Neural crest cell (in vitro differentiated cells): ENCODE results near the gene NFS1. TPM values are rescaled to one million over a fixed set of nuclear protein-coding genes. Genes with fewer than 3 reads are reported as not detected.

ENCODE experiments used
- DNase-seq: peaks from one replicate; pipeline ENCODE4 v3.0.0; 2021; ENCODE audit warnings: low read depth, mixed read lengths, low spot score
- H3K27ac Mint-ChIP-seq: one replicate; pipeline ENCODE4 v1.8.0; 2021; ENCODE audit warnings: mild to moderate bottlenecking, mixed read lengths; ENCODE audit not compliant: unreplicated experiment
- H3K27me3 Mint-ChIP-seq: 2 replicates; pipeline ENCODE4 v1.8.0; 2021; ENCODE audit warnings: low read depth, mild to moderate bottlenecking, mixed read lengths
- H3K36me3 Mint-ChIP-seq: 2 replicates; pipeline ENCODE4 v1.8.0; 2021; ENCODE audit warnings: low read depth, mild to moderate bottlenecking, mixed read lengths
- H3K4me1 Mint-ChIP-seq: 2 replicates; pipeline ENCODE4 v1.8.0; 2021; ENCODE audit warnings: mixed read lengths
- H3K4me3 Mint-ChIP-seq: one replicate; pipeline ENCODE4 v1.8.0; 2021; ENCODE audit warnings: mild to moderate bottlenecking, mixed read lengths
- H3K9me3 Mint-ChIP-seq: 2 replicates; pipeline ENCODE4 v1.8.0; 2021; ENCODE audit warnings: mixed read lengths
- CTCF ChIP-seq: fragments of 200-600 bp; sonication (generic); conservative IDR thresholded peaks from 2 replicates; pipeline ENCODE4 v1.5.0; 2021; ENCODE audit warnings: antibody characterized with exemption, mild to moderate bottlenecking
- total RNA-seq: library from RNA; stranded (reverse); gene quantifications from 2 replicates; pipeline ENCODE4 v1.2.1, GENCODE V29; 2021

NFS1 gene
- total RNA-seq, 1 donor from 2014 or later, result 21.3 TPM

- Mint-ChIP-seq H3K27ac (no peak overlapping the region), H3K4me1 (peaks cover 14% of the 10 kb centered on the region), H3K36me3 (peaks cover 23% of the 10 kb centered on the region), H3K27me3 (peaks cover 3% of the 10 kb centered on the region), H3K4me3 (no peak overlapping the region), H3K9me3 (no peaks in the 10 kb centered on the region)
- DNase-seq, result no peak
- no peak for TF ChIP-seq CTCF
Measured at GRCh38 chr20:35730583-35731468, 31.7 kb upstream of the NFS1 start.

- H3K9me3 Mint-ChIP-seq, result no peaks in the 10 kb centered on the region
- TF ChIP-seq CTCF, result no peak
- H3K4me3 Mint-ChIP-seq, result no peak overlapping the region
- H3K27ac Mint-ChIP-seq, result no peak overlapping the region
- peaks cover 3% of the 10 kb centered on the region for H3K27me3 Mint-ChIP-seq
- peaks cover 10% of the 10 kb centered on the region for H3K4me1 Mint-ChIP-seq
- H3K36me3 Mint-ChIP-seq, result peaks cover 23% of the 10 kb centered on the region
- DNase-seq, result no peak
Measured at GRCh38 chr20:35729836-35730582, 30.9 kb upstream of the NFS1 start.

- TF ChIP-seq CTCF, result no peak
- H3K27ac Mint-ChIP-seq, result no peak overlapping the region
- peaks cover under 1% of the 10 kb centered on the region for H3K27me3 Mint-ChIP-seq
- DNase-seq, result no peak
- peaks cover 7% of the 10 kb centered on the region for H3K4me1 Mint-ChIP-seq
- peaks cover 24% of the 10 kb centered on the region for H3K36me3 Mint-ChIP-seq
- no peaks in the 10 kb centered on the region for H3K9me3 Mint-ChIP-seq
- H3K4me3 Mint-ChIP-seq, result no peak overlapping the region
Measured at GRCh38 chr20:35729283-35729807, 30.2 kb upstream of the NFS1 start.

- H3K27ac Mint-ChIP-seq, result no peak overlapping the region
- no peaks in the 10 kb centered on the region for H3K27me3 Mint-ChIP-seq
- no peak overlapping the region for H3K4me3 Mint-ChIP-seq
- peaks cover 5% of the 10 kb centered on the region for H3K4me1 Mint-ChIP-seq
- TF ChIP-seq CTCF, result no peak
- H3K36me3 Mint-ChIP-seq, result peaks cover 21% of the 10 kb centered on the region
- no peak for DNase-seq
- H3K9me3 Mint-ChIP-seq, result no peaks in the 10 kb centered on the region
Measured at GRCh38 chr20:35726842-35727711, 27.9 kb upstream of the NFS1 start.
